HG03342 (cell line): ENCODE data around the gene LMLN.
"Not testable (repeated sequence)": the region's sequence is repeated elsewhere in the genome, so short reads cannot be mapped to it uniquely, and the experiment has no call there.

Experiments
- ATAC-seq: cut with Tn5 transposase; IDR thresholded peaks from one replicate; pipeline ENCODE4 v1.9.1; 2021; ENCODE audit warnings: mild to moderate bottlenecking, moderate library complexity; ENCODE audit not compliant: unreplicated experiment

Gene LMLN

GRCh38 chr3:198025644-198026043, 65.6 kb downstream of the LMLN start:
- no peak for ATAC-seq

GRCh38 chr3:198026620-198027019, 66.6 kb downstream of the LMLN start:
- no peak for ATAC-seq

GRCh38 chr3:198027045-198027798, 67.2 kb downstream of the LMLN start:
- ATAC-seq, result no peak

- ATAC-seq, result no peak
Observed at GRCh38 chr3:198027799-198028390, 67.9 kb downstream of the LMLN start.

GRCh38 chr3:198028718-198029117, 68.7 kb downstream of the LMLN start:
- no peak for ATAC-seq

- no peak for ATAC-seq
Observed at GRCh38 chr3:198030125-198030524, 70.1 kb downstream of the LMLN start.

- ATAC-seq, result no peak
Observed at GRCh38 chr3:198030726-198031125, 70.7 kb downstream of the LMLN start.

- ATAC-seq, result no peak
Observed at GRCh38 chr3:198032039-198032936, 72.3 kb downstream of the LMLN start.

GRCh38 chr3:198043119-198043518, 83.1 kb downstream of the LMLN start:
- no peak for ATAC-seq

- no peak for ATAC-seq
Observed at GRCh38 chr3:198046120-198046857, 86.3 kb downstream of the LMLN start.

GRCh38 chr3:198048445-198048844, 88.4 kb downstream of the LMLN start:
- no peak for ATAC-seq

GRCh38 chr3:198051836-198052235, 91.8 kb downstream of the LMLN start:
- ATAC-seq, result no peak

- ATAC-seq, result not testable (repeated sequence)
Observed at GRCh38 chr3:198053462-198053861, 93.4 kb downstream of the LMLN start.

- no peak for ATAC-seq
Observed at GRCh38 chr3:198061119-198062067, 101.4 kb downstream of the LMLN start.

- no peak for ATAC-seq
Observed at GRCh38 chr3:198062068-198062465, 102.0 kb downstream of the LMLN start.

- no peak for ATAC-seq
Observed at GRCh38 chr3:198064420-198064819, 104.4 kb downstream of the LMLN start.

- ATAC-seq, result no peak
Observed at GRCh38 chr3:198065897-198066296, 105.9 kb downstream of the LMLN start.

GRCh38 chr3:198067416-198067815, 107.4 kb downstream of the LMLN start:
- ATAC-seq, result no peak

- ATAC-seq, result no peak
Observed at GRCh38 chr3:198070871-198071270, 110.9 kb downstream of the LMLN start.
